Muscle of leg (tissue), 11 donors: ENCODE results near the gene MB. TPM values are rescaled to one million over a fixed set of nuclear protein-coding genes. Genes with fewer than 3 reads are reported as not detected.
A peak's percentile ranks its signal among the peaks of the same experiment; 100 is the strongest.

Source experiments
- DNase-seq: peaks from one replicate; pipeline ENCODE4 v3.0.0; 2013
- H3K27ac ChIP-seq: one replicate; pipeline ENCODE4 v1.5.1; 2013; ENCODE audit warnings: mild to moderate bottlenecking, low read length, control low read depth
- H3K27me3 ChIP-seq: one replicate; pipeline ENCODE4 v1.6.1; 2013; ENCODE audit warnings: low read length; ENCODE audit not compliant: control insufficient read depth, insufficient read depth
- H3K36me3 ChIP-seq: one replicate; pipeline ENCODE4 v1.6.1; 2013; ENCODE audit warnings: low read length; ENCODE audit not compliant: control insufficient read depth, insufficient read depth
- H3K4me1 ChIP-seq: one replicate; pipeline ENCODE4 v1.6.1; 2013; ENCODE audit warnings: low read length; ENCODE audit not compliant: control insufficient read depth, insufficient read depth
- H3K4me3 ChIP-seq: one replicate; pipeline ENCODE4 v1.5.1; 2013; ENCODE audit warnings: low read length, control low read depth
- H3K9me3 ChIP-seq: replicated peaks from 2 replicates; pipeline ENCODE4 v1.6.1; 2013; ENCODE audit warnings: low read depth, low read length; ENCODE audit not compliant: control insufficient read depth
- WGBS: methylation state at CpG from one replicate; pipeline ENCODE4 v1.1.5; 2013; ENCODE audit warnings: missing lambda C conversion rate; ENCODE audit not compliant: insufficient coverage; 5-methylcytosine and 5-hydroxymethylcytosine counted together
- polyA plus RNA-seq, 8 donors: library from polyadenylated mRNA; unstranded; fragments of 120-200 nt; gene quantifications; one replicate each; pipeline versions ENCODE4 v1.2.1 to v1.2.3, GENCODE V29; 2013; ENCODE audit warnings: inconsistent platforms in 1 of 8, low replicate concordance in 1 of 8; ENCODE audit not compliant: insufficient read length in 8 of 8, insufficient read depth in 1 of 8
- total RNA-seq: library from RNA; stranded (reverse); fragments of 120-200 nt; gene quantifications from one replicate; pipeline ENCODE4 v1.2.4, GENCODE V29; 2013

The MB gene
- total and polyA plus RNA-seq, 9 donors = 236 to 415 (median 318) TPM

GRCh38 chr22:35581023-35581413 lies 36.1 kb downstream of the MB start:
- H3K27me3 ChIP-seq = no peaks in the 10 kb centered on the region
- H3K9me3 ChIP-seq = no peaks in the 10 kb centered on the region
- no peaks in the 10 kb centered on the region for H3K36me3 ChIP-seq
- H3K4me3 ChIP-seq = no peak overlapping the region
- no CpG with 5 or more reads among the region's 5 CpGs for WGBS
- DNase-seq = no peak
- no peak overlapping the region for H3K27ac ChIP-seq
- peaks cover 19% of the 10 kb centered on the region for H3K4me1 ChIP-seq

GRCh38 chr22:35580351-35581022 lies 36.6 kb downstream of the MB start:
- Histone ChIP-seq H3K36me3 (no peaks in the 10 kb centered on the region), H3K9me3 (no peaks in the 10 kb centered on the region), H3K4me1 (peaks cover 19% of the 10 kb centered on the region), H3K27ac (peak overlapping the region; percentile 55), H3K4me3 (no peak overlapping the region), H3K27me3 (no peaks in the 10 kb centered on the region)
- peak; percentile 60 for DNase-seq
- WGBS = 47% methylated on average over 6 of the region's 10 CpGs

- no peak for DNase-seq
- no peaks in the 10 kb centered on the region for H3K9me3 ChIP-seq
- no peak overlapping the region for H3K4me3 ChIP-seq
- H3K4me1 ChIP-seq = peaks cover 19% of the 10 kb centered on the region
- H3K27me3 ChIP-seq = peaks cover 2% of the 10 kb centered on the region
- H3K27ac ChIP-seq = no peak overlapping the region
- H3K36me3 ChIP-seq = no peaks in the 10 kb centered on the region
- 76% methylated on average over 13 of the region's 19 CpGs for whole genome bisulfite sequencing
Measured at GRCh38 chr22:35578836-35579575, 38.1 kb downstream of the MB start.

- DNase-seq = no peak
- WGBS = 96% methylated on average over 2 of the region's 2 CpGs
- Histone ChIP-seq H3K4me3 (no peak overlapping the region), H3K4me1 (peaks cover 15% of the 10 kb centered on the region), H3K9me3 (no peaks in the 10 kb centered on the region), H3K27me3 (peaks cover 2% of the 10 kb centered on the region), H3K27ac (no peak overlapping the region), H3K36me3 (no peaks in the 10 kb centered on the region)
Measured at GRCh38 chr22:35577799-35578659, 39.1 kb downstream of the MB start.

- DNase-seq = no peak
- no peaks in the 10 kb centered on the region for H3K36me3 ChIP-seq
- H3K27ac ChIP-seq = no peak overlapping the region
- peaks cover 9% of the 10 kb centered on the region for H3K4me1 ChIP-seq
- H3K27me3 ChIP-seq = peaks cover 2% of the 10 kb centered on the region
- H3K9me3 ChIP-seq = no peaks in the 10 kb centered on the region
- 90% methylated on average over 4 of the region's 8 CpGs for WGBS
- H3K4me3 ChIP-seq = no peak overlapping the region
Measured at GRCh38 chr22:35576671-35577070, 40.5 kb downstream of the MB start.

- DNase-seq = no peak
- peaks cover 3% of the 10 kb centered on the region for H3K4me1 ChIP-seq
- H3K4me3 ChIP-seq = no peak overlapping the region
- no peak overlapping the region for H3K27ac ChIP-seq
- H3K36me3 ChIP-seq = no peaks in the 10 kb centered on the region
- peaks cover 2% of the 10 kb centered on the region for H3K27me3 ChIP-seq
- 7% methylated on average over 5 of the region's 15 CpGs for WGBS
- H3K9me3 ChIP-seq = no peaks in the 10 kb centered on the region
Measured at GRCh38 chr22:35575116-35575748, 41.9 kb downstream of the MB start.

GRCh38 chr22:35572556-35572955 lies 44.6 kb downstream of the MB start:
- H3K27me3 ChIP-seq = peaks cover 13% of the 10 kb centered on the region
- H3K36me3 ChIP-seq = no peaks in the 10 kb centered on the region
- H3K4me3 ChIP-seq = no peak overlapping the region
- H3K9me3 ChIP-seq = no peaks in the 10 kb centered on the region
- WGBS = 69% methylated on average over 6 of the region's 8 CpGs
- no peak for DNase-seq
- H3K27ac ChIP-seq = no peak overlapping the region
- H3K4me1 ChIP-seq = peaks cover 7% of the 10 kb centered on the region

- WGBS = 81% methylated on average over 14 of the region's 14 CpGs
- Histone ChIP-seq H3K27ac (no peak overlapping the region), H3K27me3 (peaks cover 19% of the 10 kb centered on the region), H3K36me3 (no peaks in the 10 kb centered on the region), H3K4me1 (peaks cover 8% of the 10 kb centered on the region), H3K9me3 (no peaks in the 10 kb centered on the region), H3K4me3 (no peak overlapping the region)
- DNase-seq = no peak
Measured at GRCh38 chr22:35570686-35571194, 46.4 kb downstream of the MB start.

- Histone ChIP-seq H3K27me3 (peaks cover 19% of the 10 kb centered on the region), H3K9me3 (no peaks in the 10 kb centered on the region), H3K4me3 (no peak overlapping the region), H3K27ac (no peak overlapping the region), H3K4me1 (peaks cover 8% of the 10 kb centered on the region), H3K36me3 (no peaks in the 10 kb centered on the region)
- 88% methylated on average over 11 of the region's 13 CpGs for WGBS
- DNase-seq = no peak
Measured at GRCh38 chr22:35569916-35570315, 47.2 kb downstream of the MB start.
